Vagina (tissue), 2 donors: ENCODE results near the gene PTPRF.

ENCODE experiments used
- POLR2A ChIP-seq, 2 donors: fragments of 450-650 bp; IDR thresholded peaks; one replicate each; pipeline ENCODE4 v1.6.1; 2017; ENCODE audit warnings: antibody characterized with exemption in 2 of 2, mild to moderate bottlenecking in 2 of 2, moderate library complexity in 2 of 2
- TF ChIP-seq, protein P1 (sequence below), 3 experiments: fragments of 450-650 bp in 2 of 3; fragments of 200-600 bp in 1 of 3; sonication (generic) in 1 of 3; IDR thresholded peaks; one replicate each; pipeline ENCODE4 v1.5.1; 2017 to 2019; ENCODE audit warnings: antibody characterized with exemption in 3 of 3, mild to moderate bottlenecking in 2 of 3, moderate library complexity in 2 of 3

DNA sequence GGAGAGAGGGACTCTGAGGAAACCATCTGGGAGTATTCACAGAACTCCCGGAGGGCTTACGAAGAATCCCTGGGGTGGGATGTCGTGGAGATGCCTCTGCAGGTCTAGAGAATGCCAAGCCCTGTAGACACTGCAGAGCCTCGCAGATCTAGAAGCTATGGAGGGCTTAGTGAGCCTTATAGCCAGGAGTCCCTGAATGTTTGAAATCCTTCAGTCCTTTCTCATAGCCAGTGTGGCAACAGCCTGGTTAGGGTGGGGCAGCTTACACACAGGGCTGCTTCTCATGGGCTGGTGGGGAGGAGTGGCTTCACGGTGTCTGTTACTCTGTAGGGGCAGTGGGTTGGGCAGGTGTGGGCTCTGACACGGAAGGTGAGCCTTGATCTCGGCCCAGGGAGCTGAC, 75.1 kb downstream of the PTPRF start:
- TF ChIP-seq POLR2A (IDR thresholded peaks at IDR 0.05) = no peak
- TF ChIP-seq, protein P1, sequence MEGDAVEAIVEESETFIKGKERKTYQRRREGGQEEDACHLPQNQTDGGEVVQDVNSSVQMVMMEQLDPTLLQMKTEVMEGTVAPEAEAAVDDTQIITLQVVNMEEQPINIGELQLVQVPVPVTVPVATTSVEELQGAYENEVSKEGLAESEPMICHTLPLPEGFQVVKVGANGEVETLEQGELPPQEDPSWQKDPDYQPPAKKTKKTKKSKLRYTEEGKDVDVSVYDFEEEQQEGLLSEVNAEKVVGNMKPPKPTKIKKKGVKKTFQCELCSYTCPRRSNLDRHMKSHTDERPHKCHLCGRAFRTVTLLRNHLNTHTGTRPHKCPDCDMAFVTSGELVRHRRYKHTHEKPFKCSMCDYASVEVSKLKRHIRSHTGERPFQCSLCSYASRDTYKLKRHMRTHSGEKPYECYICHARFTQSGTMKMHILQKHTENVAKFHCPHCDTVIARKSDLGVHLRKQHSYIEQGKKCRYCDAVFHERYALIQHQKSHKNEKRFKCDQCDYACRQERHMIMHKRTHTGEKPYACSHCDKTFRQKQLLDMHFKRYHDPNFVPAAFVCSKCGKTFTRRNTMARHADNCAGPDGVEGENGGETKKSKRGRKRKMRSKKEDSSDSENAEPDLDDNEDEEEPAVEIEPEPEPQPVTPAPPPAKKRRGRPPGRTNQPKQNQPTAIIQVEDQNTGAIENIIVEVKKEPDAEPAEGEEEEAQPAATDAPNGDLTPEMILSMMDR (IDR thresholded peaks at IDR 0.05) = no peak
